Activated T-helper 2 cell treated with anti-CD3 and anti-CD28 coated beads, Interferon-gamma antibody, Interleukin-2, Interleukin-4, amounts not matched to agents 10 μg/mL and 5 μg/mL and 100 μg/mL, durations not matched to agents 14 hours and 24 hours and 36 hours (primary cell): ENCODE results near the gene HMGCLL1. TPM values are rescaled to one million over a fixed set of nuclear protein-coding genes. Genes with fewer than 3 reads are reported as not detected.

Source experiments
- DNase-seq: peaks from one replicate; pipeline ENCODE4 v3.0.0; 2021; ENCODE audit warnings: low spot score
- H3K27ac Mint-ChIP-seq: one replicate; pipeline ENCODE4 v1.8.0; 2021; ENCODE audit warnings: mixed read lengths
- H3K27me3 Mint-ChIP-seq: one replicate; pipeline ENCODE4 v1.8.0; 2021; ENCODE audit warnings: low read depth, mixed read lengths
- H3K36me3 Mint-ChIP-seq: one replicate; pipeline ENCODE4 v1.8.0; 2021; ENCODE audit warnings: low read depth, mixed read lengths
- H3K4me1 Mint-ChIP-seq: one replicate; pipeline ENCODE4 v1.8.0; 2021; ENCODE audit warnings: low read depth, mixed read lengths
- H3K4me3 Mint-ChIP-seq: one replicate; pipeline ENCODE4 v1.8.0; 2021; ENCODE audit warnings: low read depth, mild to moderate bottlenecking, moderate library complexity, mixed read lengths
- H3K9me3 Mint-ChIP-seq: one replicate; pipeline ENCODE4 v1.8.0; 2021; ENCODE audit warnings: mixed read lengths
- intact Hi-C: fragments of 100-400 bp; cut with micrococcal nuclease; formaldehyde crosslinking; loops from one replicate; pipeline ENCODE4 v1.15.1; 2023
- total RNA-seq: library from RNA; stranded (reverse); gene quantifications from 2 replicates; pipeline ENCODE4 v1.2.3, GENCODE V29; 2022

HMGCLL1 gene
- total RNA-seq, 1 donor from 2014 or later = not detected

- Mint-ChIP-seq H3K27me3 (no peaks in the 10 kb centered on the region), H3K4me3 (no peak overlapping the region), H3K4me1 (no peaks in the 10 kb centered on the region), H3K36me3 (no peaks in the 10 kb centered on the region), H3K27ac (no peak overlapping the region), H3K9me3 (no peaks in the 10 kb centered on the region)
- DNase-seq = no peak
- intact Hi-C loops = no loop called here
These were observed 12.8 kb downstream of the HMGCLL1 start for GRCh38 chr6:55566036-55566710.

- no peaks in the 10 kb centered on the region for H3K4me1 Mint-ChIP-seq
- H3K36me3 Mint-ChIP-seq = no peaks in the 10 kb centered on the region
- intact Hi-C loops = no loop called here
- no peak for DNase-seq
- H3K27me3 Mint-ChIP-seq = no peaks in the 10 kb centered on the region
- H3K4me3 Mint-ChIP-seq = no peak overlapping the region
- H3K27ac Mint-ChIP-seq = no peak overlapping the region
- H3K9me3 Mint-ChIP-seq = no peaks in the 10 kb centered on the region
These were observed 16.7 kb downstream of the HMGCLL1 start for GRCh38 chr6:55562318-55562717.

GRCh38 chr6:55560290-55560885 lies 18.6 kb downstream of the HMGCLL1 start:
- H3K27me3 Mint-ChIP-seq = no peaks in the 10 kb centered on the region

GRCh38 chr6:55557146-55557545 lies 21.8 kb downstream of the HMGCLL1 start:
- intact Hi-C loops = no loop called here
- Mint-ChIP-seq H3K27me3 (no peaks in the 10 kb centered on the region), H3K27ac (no peak overlapping the region), H3K4me1 (no peaks in the 10 kb centered on the region), H3K9me3 (no peaks in the 10 kb centered on the region), H3K36me3 (no peaks in the 10 kb centered on the region), H3K4me3 (no peak overlapping the region)
- no peak for DNase-seq

More at GRCh38 chr6:55560290-55560885, 18.6 kb downstream of the HMGCLL1 start:
- no peak overlapping the region for H3K27ac Mint-ChIP-seq
- no peak for DNase-seq
- no peaks in the 10 kb centered on the region for H3K36me3 Mint-ChIP-seq
- H3K4me3 Mint-ChIP-seq = no peak overlapping the region
- no peaks in the 10 kb centered on the region for H3K9me3 Mint-ChIP-seq
- no peaks in the 10 kb centered on the region for H3K4me1 Mint-ChIP-seq
- intact Hi-C loops = no loop called here

- intact Hi-C loops = no loop called here
- H3K4me3 Mint-ChIP-seq = no peak overlapping the region
These were observed 33.2 kb downstream of the HMGCLL1 start for GRCh38 chr6:55545791-55546190.

GRCh38 chr6:55543633-55544309 lies 35.2 kb downstream of the HMGCLL1 start:
- peaks cover 3% of the 10 kb centered on the region for H3K9me3 Mint-ChIP-seq
- H3K27ac Mint-ChIP-seq = no peak overlapping the region
- H3K4me3 Mint-ChIP-seq = no peak overlapping the region
- H3K36me3 Mint-ChIP-seq = no peaks in the 10 kb centered on the region
- no peak for DNase-seq
- H3K4me1 Mint-ChIP-seq = no peaks in the 10 kb centered on the region
- intact Hi-C loops = no loop called here
- H3K27me3 Mint-ChIP-seq = no peaks in the 10 kb centered on the region

More at GRCh38 chr6:55545791-55546190, 33.2 kb downstream of the HMGCLL1 start:
- Mint-ChIP-seq H3K9me3 (no peaks in the 10 kb centered on the region), H3K27ac (no peak overlapping the region), H3K4me1 (no peaks in the 10 kb centered on the region), H3K27me3 (no peaks in the 10 kb centered on the region), H3K36me3 (no peaks in the 10 kb centered on the region)
- DNase-seq = no peak

GRCh38 chr6:55541024-55541423 lies 38.0 kb downstream of the HMGCLL1 start:
- H3K27ac Mint-ChIP-seq = no peak overlapping the region
- peaks cover 3% of the 10 kb centered on the region for H3K9me3 Mint-ChIP-seq
- no peak for DNase-seq
- H3K27me3 Mint-ChIP-seq = no peaks in the 10 kb centered on the region
- no peaks in the 10 kb centered on the region for H3K36me3 Mint-ChIP-seq
- no peaks in the 10 kb centered on the region for H3K4me1 Mint-ChIP-seq
- intact Hi-C loops = no loop called here
- H3K4me3 Mint-ChIP-seq = no peak overlapping the region

GRCh38 chr6:55536391-55536956 lies 42.5 kb downstream of the HMGCLL1 start:
- H3K27me3 Mint-ChIP-seq = no peaks in the 10 kb centered on the region
- peaks cover 3% of the 10 kb centered on the region for H3K9me3 Mint-ChIP-seq
- no peak for DNase-seq
- H3K4me1 Mint-ChIP-seq = no peaks in the 10 kb centered on the region
- H3K4me3 Mint-ChIP-seq = no peak overlapping the region
- intact Hi-C loops = no loop called here
- no peak overlapping the region for H3K27ac Mint-ChIP-seq
- no peaks in the 10 kb centered on the region for H3K36me3 Mint-ChIP-seq

- Mint-ChIP-seq H3K4me3 (no peak overlapping the region), H3K4me1 (no peaks in the 10 kb centered on the region), H3K9me3 (no peaks in the 10 kb centered on the region), H3K27ac (no peak overlapping the region), H3K36me3 (no peaks in the 10 kb centered on the region), H3K27me3 (no peaks in the 10 kb centered on the region)
- DNase-seq = no peak
- intact Hi-C loops = no loop called here
These were observed 47.5 kb downstream of the HMGCLL1 start for GRCh38 chr6:55531496-55531895.

GRCh38 chr6:55530931-55531330 lies 48.1 kb downstream of the HMGCLL1 start:
- Mint-ChIP-seq H3K4me1 (no peaks in the 10 kb centered on the region), H3K36me3 (no peaks in the 10 kb centered on the region), H3K27ac (no peak overlapping the region), H3K4me3 (no peak overlapping the region), H3K27me3 (no peaks in the 10 kb centered on the region), H3K9me3 (no peaks in the 10 kb centered on the region)
- DNase-seq = no peak
- intact Hi-C loops = no loop called here

GRCh38 chr6:55528624-55529023 lies 50.4 kb downstream of the HMGCLL1 start:
- no peak for DNase-seq
- intact Hi-C loops = no loop called here
- Mint-ChIP-seq H3K27me3 (no peaks in the 10 kb centered on the region), H3K4me3 (no peak overlapping the region), H3K36me3 (no peaks in the 10 kb centered on the region), H3K4me1 (no peaks in the 10 kb centered on the region), H3K9me3 (peaks cover 4% of the 10 kb centered on the region), H3K27ac (no peak overlapping the region)

- no peaks in the 10 kb centered on the region for H3K4me1 Mint-ChIP-seq
- no peak overlapping the region for H3K4me3 Mint-ChIP-seq
- DNase-seq = no peak
- H3K27ac Mint-ChIP-seq = no peak overlapping the region
- intact Hi-C loops = no loop called here
- H3K36me3 Mint-ChIP-seq = no peaks in the 10 kb centered on the region
- no peaks in the 10 kb centered on the region for H3K27me3 Mint-ChIP-seq
- H3K9me3 Mint-ChIP-seq = peaks cover 4% of the 10 kb centered on the region
These were observed 54.6 kb downstream of the HMGCLL1 start for GRCh38 chr6:55524441-55524840.

GRCh38 chr6:55518529-55519060 lies 60.4 kb downstream of the HMGCLL1 start:
- H3K4me1 Mint-ChIP-seq = no peaks in the 10 kb centered on the region
- no peaks in the 10 kb centered on the region for H3K9me3 Mint-ChIP-seq
- DNase-seq = no peak
- intact Hi-C loops = no loop called here
- H3K27ac Mint-ChIP-seq = no peak overlapping the region
- H3K36me3 Mint-ChIP-seq = no peaks in the 10 kb centered on the region
- no peak overlapping the region for H3K4me3 Mint-ChIP-seq
- H3K27me3 Mint-ChIP-seq = no peaks in the 10 kb centered on the region
